OCI-LY1 (cell line): ENCODE measurements around the gene BLCAP.

Experiments used
- EZH2 ChIP-seq: fragments of 200-600 bp; sonication (generic), shearing (Covaris generic); IDR thresholded peaks from 2 replicates; pipeline ENCODE4 v1.8.0; 2017; ENCODE audit warnings: borderline replicate concordance, mixed run types, mild to moderate bottlenecking, antibody characterized with exemption, low read length, moderate library complexity, mixed read lengths
- TF ChIP-seq, protein P1 (sequence below): fragments of 200-600 bp; sonication (generic), shearing (Covaris generic); IDR thresholded peaks from 2 replicates; pipeline ENCODE4 v1.5.1; 2017; ENCODE audit warnings: mild to moderate bottlenecking, antibody characterized with exemption, low read length, moderate library complexity, mixed read lengths

DNA sequence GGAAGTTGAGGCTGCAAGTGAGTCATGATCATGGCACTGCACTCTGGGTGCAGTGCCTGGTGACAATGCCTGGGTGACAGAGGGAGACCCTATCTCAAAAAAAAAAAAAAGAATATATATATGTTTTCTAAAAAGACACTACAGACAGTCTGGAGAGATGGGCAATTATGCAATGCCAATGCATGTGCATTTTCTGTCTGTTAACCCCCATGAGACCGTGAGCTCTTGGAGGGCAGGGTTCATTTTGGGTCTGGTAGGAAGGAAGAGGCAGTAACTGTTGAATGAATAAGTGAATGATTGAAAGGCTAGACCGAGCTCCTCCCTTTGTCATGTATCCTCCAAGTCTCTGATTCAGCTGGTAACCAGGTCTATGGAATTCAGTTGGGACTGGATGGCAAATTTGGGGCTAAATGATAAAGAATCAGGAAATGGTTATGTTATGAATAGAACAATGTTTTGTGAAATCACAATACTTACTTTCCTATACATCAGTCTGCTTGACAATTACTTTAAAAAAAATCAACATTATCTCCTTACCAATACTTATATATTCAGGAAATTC is 5.6 kb upstream of the BLCAP start:
- TF ChIP-seq, protein P1, sequence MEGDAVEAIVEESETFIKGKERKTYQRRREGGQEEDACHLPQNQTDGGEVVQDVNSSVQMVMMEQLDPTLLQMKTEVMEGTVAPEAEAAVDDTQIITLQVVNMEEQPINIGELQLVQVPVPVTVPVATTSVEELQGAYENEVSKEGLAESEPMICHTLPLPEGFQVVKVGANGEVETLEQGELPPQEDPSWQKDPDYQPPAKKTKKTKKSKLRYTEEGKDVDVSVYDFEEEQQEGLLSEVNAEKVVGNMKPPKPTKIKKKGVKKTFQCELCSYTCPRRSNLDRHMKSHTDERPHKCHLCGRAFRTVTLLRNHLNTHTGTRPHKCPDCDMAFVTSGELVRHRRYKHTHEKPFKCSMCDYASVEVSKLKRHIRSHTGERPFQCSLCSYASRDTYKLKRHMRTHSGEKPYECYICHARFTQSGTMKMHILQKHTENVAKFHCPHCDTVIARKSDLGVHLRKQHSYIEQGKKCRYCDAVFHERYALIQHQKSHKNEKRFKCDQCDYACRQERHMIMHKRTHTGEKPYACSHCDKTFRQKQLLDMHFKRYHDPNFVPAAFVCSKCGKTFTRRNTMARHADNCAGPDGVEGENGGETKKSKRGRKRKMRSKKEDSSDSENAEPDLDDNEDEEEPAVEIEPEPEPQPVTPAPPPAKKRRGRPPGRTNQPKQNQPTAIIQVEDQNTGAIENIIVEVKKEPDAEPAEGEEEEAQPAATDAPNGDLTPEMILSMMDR = no peak
- no peak for TF ChIP-seq EZH2
